Activated CD4-positive, alpha-beta T cell treated with anti-CD3 and anti-CD28 coated beads, Interleukin-2, amount 10 ng/mL, durations not matched to agents 7 days and 5 days (primary cell): ENCODE data around the gene NTRK1. TPM values are rescaled to one million over a fixed set of nuclear protein-coding genes. Genes with fewer than 3 reads are reported as not detected.

Source experiments
- CTCF ChIA-PET: fragments of 350-600 bp; sonication (Branson Sonifier 250); formaldehyde crosslinking; loops from one replicate; lab custom pipeline; 2021; ENCODE audit warnings: antibody characterized with exemption; lab: Charles Lee
- POLR2A ChIA-PET: fragments of 350-600 bp; sonication (Branson Sonifier 250); formaldehyde crosslinking; loops from one replicate; lab custom pipeline; 2021; ENCODE audit warnings: antibody characterized with exemption; lab: Charles Lee
- DNase-seq: peaks from one replicate; pipeline ENCODE4 v3.0.0-alpha.2; 2020
- H3K27ac Mint-ChIP-seq: one replicate; pipeline ENCODE4 v1.8.0; 2021; ENCODE audit warnings: mild to moderate bottlenecking, moderate library complexity, mixed read lengths
- H3K27me3 Mint-ChIP-seq: one replicate; pipeline ENCODE4 v1.8.0; 2021; ENCODE audit warnings: mixed read lengths
- H3K36me3 Mint-ChIP-seq: one replicate; pipeline ENCODE4 v1.8.0; 2021; ENCODE audit warnings: low read depth, mixed read lengths
- H3K4me1 Mint-ChIP-seq: one replicate; pipeline ENCODE4 v1.8.0; 2021; ENCODE audit warnings: mixed read lengths
- H3K4me3 Mint-ChIP-seq: one replicate; pipeline ENCODE4 v1.8.0; 2021; ENCODE audit warnings: mild to moderate bottlenecking, moderate library complexity, mixed read lengths
- H3K9me3 Mint-ChIP-seq: one replicate; pipeline ENCODE4 v1.8.0; 2021; ENCODE audit warnings: mixed read lengths
- total RNA-seq, 2 experiments: library from RNA; stranded (reverse); gene quantifications; one replicate each; pipeline ENCODE4 v1.2.3, GENCODE V29; 2021

NTRK1 gene
- total RNA-seq, 2 experiments from 2014 or later = 1.9 to 2.0 TPM

- H3K27me3 Mint-ChIP-seq = peaks cover 6% of the 10 kb centered on the region
- ChIA-PET POLR2A (interaction anchor here (0.7 to 1.1 kb wide), 3 partner anchors 15 to 212 kb away, joined by 3 to 4 read pairs (median 3); no protein-coding TSS in a partner anchor), CTCF (interaction anchor here (0.7 to 3.2 kb wide), 13 partner anchors 8 to 179 kb away, joined by 3 to 21 read pairs (median 4); partner anchors contain the start of gene NTRK1)
- H3K36me3 Mint-ChIP-seq = peaks cover 1% of the 10 kb centered on the region
- H3K4me3 Mint-ChIP-seq = no peak overlapping the region
- peaks cover 30% of the 10 kb centered on the region for H3K4me1 Mint-ChIP-seq
- no peak for DNase-seq
- H3K27ac Mint-ChIP-seq = no peak overlapping the region
- no peaks in the 10 kb centered on the region for H3K9me3 Mint-ChIP-seq
Observed at GRCh38 chr1:156821801-156822200, 38.9 kb upstream of the NTRK1 start.

DNA sequence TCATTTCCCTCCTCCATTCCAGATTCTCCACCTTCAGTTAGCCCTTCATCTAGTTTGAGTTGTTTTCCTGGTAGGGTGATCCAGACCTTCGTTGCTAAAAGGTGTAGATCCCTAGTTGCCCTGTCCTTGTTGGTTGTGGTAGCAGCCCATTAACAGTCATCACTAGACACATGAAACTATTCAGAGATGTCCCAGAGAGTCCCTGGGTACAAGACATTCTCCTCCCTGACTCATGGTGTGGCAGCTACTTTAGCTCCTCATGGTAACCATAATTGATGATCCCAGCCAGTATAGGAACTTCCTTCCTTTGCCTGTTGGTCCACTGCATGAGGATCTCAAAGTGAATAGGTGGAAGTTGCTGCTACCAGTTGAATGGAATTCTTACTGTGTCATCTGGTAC lies 38.0 kb upstream of the NTRK1 start:
- ChIA-PET CTCF (interaction anchor here (0.7 to 3.2 kb wide), 11 partner anchors 8 to 180 kb away, joined by 3 to 21 read pairs (median 4); partner anchors contain the start of gene NTRK1), POLR2A (interaction anchor here (1.1 kb wide), 1 partner anchor 14 kb away, joined by 4 read pairs; no protein-coding TSS in a partner anchor)
- peaks cover 1% of the 10 kb centered on the region for H3K36me3 Mint-ChIP-seq
- no peaks in the 10 kb centered on the region for H3K9me3 Mint-ChIP-seq
- H3K27me3 Mint-ChIP-seq = peaks cover 6% of the 10 kb centered on the region
- peaks cover 22% of the 10 kb centered on the region for H3K4me1 Mint-ChIP-seq
- no peak for DNase-seq
- H3K4me3 Mint-ChIP-seq = no peak overlapping the region
- H3K27ac Mint-ChIP-seq = no peak overlapping the region

DNA sequence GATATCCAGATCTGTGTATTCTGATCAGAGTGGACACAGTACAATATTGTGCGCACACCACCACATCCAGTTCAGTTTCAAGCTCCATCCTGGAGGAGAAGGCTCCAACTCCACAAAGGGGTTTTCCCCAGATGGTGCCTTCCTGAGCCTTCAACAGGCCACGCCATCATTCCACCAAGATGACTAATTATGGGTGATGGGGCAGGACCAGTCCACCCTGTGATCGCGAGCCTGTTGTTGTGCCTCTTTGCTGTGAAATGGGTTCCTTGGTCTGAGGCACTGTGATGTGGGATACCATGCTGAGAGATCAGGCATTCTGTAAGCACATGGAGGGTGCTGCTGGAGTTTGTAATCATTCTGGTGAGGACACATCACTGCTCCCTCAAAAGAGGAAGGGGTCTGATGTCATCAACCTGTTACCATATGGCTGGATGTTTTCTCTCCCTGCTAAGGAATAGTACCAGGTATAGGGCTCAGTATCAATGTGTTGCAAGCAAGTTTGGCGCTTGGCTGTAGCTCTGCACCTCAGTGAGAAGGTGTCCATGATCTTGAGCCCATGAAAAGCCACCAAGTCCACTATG lies 37.4 kb upstream of the NTRK1 start:
- Mint-ChIP-seq H3K4me1 (peaks cover 18% of the 10 kb centered on the region), H3K27me3 (peaks cover 6% of the 10 kb centered on the region), H3K9me3 (no peaks in the 10 kb centered on the region), H3K36me3 (peaks cover 1% of the 10 kb centered on the region), H3K4me3 (no peak overlapping the region), H3K27ac (no peak overlapping the region)
- DNase-seq = no peak
- ChIA-PET CTCF (interaction anchor here (1.0 to 3.9 kb wide), 7 partner anchors 8 to 37 kb away, joined by 3 to 21 read pairs (median 5); partner anchors contain the start of genes INSRR and NTRK1), POLR2A (no interaction called here)

GRCh38 chr1:156826630-156827029 lies 34.0 kb upstream of the NTRK1 start:
- POLR2A ChIA-PET = no interaction called here
- H3K4me1 Mint-ChIP-seq = peaks cover 9% of the 10 kb centered on the region
- CTCF ChIA-PET = interaction anchor here (0.7 to 3.9 kb wide), 4 partner anchors 9 to 34 kb away, joined by 3 to 17 read pairs (median 5); partner anchors contain the start of genes INSRR and NTRK1
- no peaks in the 10 kb centered on the region for H3K36me3 Mint-ChIP-seq
- no peak for DNase-seq
- no peaks in the 10 kb centered on the region for H3K9me3 Mint-ChIP-seq
- H3K27me3 Mint-ChIP-seq = peaks cover 2% of the 10 kb centered on the region
- no peak overlapping the region for H3K4me3 Mint-ChIP-seq
- no peak overlapping the region for H3K27ac Mint-ChIP-seq

- ChIA-PET POLR2A (no interaction called here), CTCF (interaction anchor here (0.9 to 2.4 kb wide), 3 partner anchors 9 to 27 kb away, joined by 3 to 12 read pairs (median 3); no protein-coding TSS in a partner anchor)
- DNase-seq = no peak
- Mint-ChIP-seq H3K27ac (no peak overlapping the region), H3K27me3 (peaks cover 8% of the 10 kb centered on the region), H3K4me3 (no peak overlapping the region), H3K4me1 (peaks cover 3% of the 10 kb centered on the region), H3K9me3 (no peaks in the 10 kb centered on the region), H3K36me3 (no peaks in the 10 kb centered on the region)
Observed at GRCh38 chr1:156828400-156829124, 32.1 kb upstream of the NTRK1 start.

- Mint-ChIP-seq H3K4me3 (no peak overlapping the region), H3K36me3 (no peaks in the 10 kb centered on the region), H3K27me3 (peaks cover 15% of the 10 kb centered on the region), H3K4me1 (peaks cover 24% of the 10 kb centered on the region), H3K27ac (no peak overlapping the region), H3K9me3 (no peaks in the 10 kb centered on the region)
- POLR2A ChIA-PET = no interaction called here
- CTCF ChIA-PET = interaction anchor here (0.7 to 12.2 kb wide), 4 partner anchors 8 to 26 kb away, joined by 3 to 158 read pairs (median 4); partner anchors contain the start of genes INSRR and NTRK1
- DNase-seq = no peak
Observed at GRCh38 chr1:156832434-156832833, 28.2 kb upstream of the NTRK1 start.

GRCh38 chr1:156833603-156834002 lies 27.1 kb upstream of the NTRK1 start:
- Mint-ChIP-seq H3K27me3 (peaks cover 15% of the 10 kb centered on the region), H3K4me1 (peaks cover 24% of the 10 kb centered on the region), H3K9me3 (no peaks in the 10 kb centered on the region), H3K36me3 (no peaks in the 10 kb centered on the region), H3K27ac (no peak overlapping the region), H3K4me3 (no peak overlapping the region)
- POLR2A ChIA-PET = no interaction called here
- CTCF ChIA-PET = interaction anchor here (1.1 to 12.2 kb wide), 5 partner anchors 8 to 144 kb away, joined by 3 to 158 read pairs (median 5); partner anchors contain the start of genes INSRR and NTRK1
- no peak for DNase-seq

DNA sequence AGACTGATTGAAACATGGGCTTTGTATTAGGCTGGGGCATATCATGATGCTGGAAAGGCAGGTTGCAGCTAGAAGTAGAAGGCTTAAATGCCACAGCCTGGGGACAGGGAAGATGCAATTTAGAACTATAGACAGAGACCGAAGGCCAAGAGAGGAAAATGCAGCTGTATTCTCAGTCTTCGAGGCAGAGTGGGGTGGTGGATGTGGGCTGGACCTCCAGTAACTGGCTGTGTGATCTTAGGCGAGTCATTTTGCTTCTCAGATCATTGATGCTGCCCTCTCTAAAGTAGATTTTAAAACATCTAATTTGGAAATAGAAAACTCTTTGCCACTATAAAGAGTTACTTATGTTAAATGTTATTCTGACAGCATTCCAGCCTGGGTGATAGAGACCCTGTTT lies 26.3 kb upstream of the NTRK1 start:
- no peak for DNase-seq
- Mint-ChIP-seq H3K27ac (no peak overlapping the region), H3K27me3 (peaks cover 15% of the 10 kb centered on the region), H3K9me3 (no peaks in the 10 kb centered on the region), H3K36me3 (no peaks in the 10 kb centered on the region), H3K4me1 (peaks cover 24% of the 10 kb centered on the region), H3K4me3 (no peak overlapping the region)
- ChIA-PET CTCF (interaction anchor here (1.1 to 12.2 kb wide), 4 partner anchors 9 to 145 kb away, joined by 3 to 158 read pairs (median 6); partner anchors contain the start of genes INSRR and NTRK1), POLR2A (no interaction called here)

DNA sequence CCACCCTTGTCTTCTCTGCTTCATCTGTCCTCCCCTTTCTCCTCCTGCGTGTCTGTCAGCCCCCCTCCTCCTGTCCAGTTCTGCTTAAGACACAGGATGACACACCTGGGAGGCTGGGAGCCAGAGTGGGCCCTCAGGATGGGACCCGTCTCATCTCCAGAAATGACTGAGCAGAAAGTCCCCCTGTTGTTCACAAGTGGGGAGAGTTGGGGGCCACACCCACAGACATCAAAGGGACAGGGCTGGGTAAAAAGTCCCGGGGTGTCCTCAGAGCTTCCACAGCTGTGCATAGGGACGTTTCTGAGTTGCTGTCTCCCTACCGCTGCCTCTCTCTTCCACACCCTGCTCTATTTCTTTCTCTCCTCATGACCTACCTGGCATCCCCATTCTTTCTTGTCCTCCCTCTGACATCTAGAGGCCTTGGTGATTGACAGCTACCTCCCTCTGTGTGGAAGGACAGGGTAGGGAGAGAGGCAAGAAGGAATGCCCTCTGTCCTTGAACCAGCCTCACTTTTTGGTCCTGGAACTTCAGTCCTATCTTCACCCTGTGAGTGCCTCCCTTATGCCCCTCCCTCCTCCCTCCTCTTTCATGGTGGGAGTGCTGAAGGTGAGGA lies 24.5 kb upstream of the NTRK1 start:
- CTCF ChIA-PET = interaction anchor here (1.0 to 12.2 kb wide), 7 partner anchors 10 to 110 kb away, joined by 4 to 158 read pairs (median 6); partner anchors contain the start of genes INSRR and NTRK1
- no peaks in the 10 kb centered on the region for H3K36me3 Mint-ChIP-seq
- POLR2A ChIA-PET = interaction anchor here (2.0 kb wide), 1 partner anchor 14 kb away, joined by 4 read pairs; no protein-coding TSS in a partner anchor

DNA sequence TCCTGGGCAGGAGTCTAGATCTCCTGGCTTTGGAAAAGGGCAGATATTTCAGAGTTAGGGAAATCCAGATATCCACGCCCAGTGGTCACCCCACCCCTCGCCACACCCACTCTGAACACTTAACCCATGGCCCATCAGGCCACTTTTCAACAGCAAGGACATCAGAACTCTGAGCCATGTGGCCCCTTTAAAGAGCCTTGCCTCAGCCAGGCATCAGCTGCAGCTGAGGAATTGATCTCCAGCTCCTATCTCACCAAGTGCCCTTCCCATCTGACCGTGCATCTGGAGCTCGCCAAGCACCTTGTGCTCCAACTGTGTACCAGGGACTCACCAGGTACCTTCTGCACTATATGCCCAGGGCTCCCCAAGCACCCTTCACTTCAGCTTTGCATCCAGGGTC lies 23.8 kb upstream of the NTRK1 start:
- CTCF ChIA-PET = interaction anchor here (0.6 to 12.2 kb wide), 11 partner anchors 8 to 147 kb away, joined by 3 to 158 read pairs (median 6); partner anchors contain the start of genes INSRR, NTRK1 and SH2D2A
- DNase-seq = no peak
- Mint-ChIP-seq H3K4me3 (no peak overlapping the region), H3K27ac (no peak overlapping the region), H3K4me1 (peaks cover 24% of the 10 kb centered on the region), H3K36me3 (no peaks in the 10 kb centered on the region), H3K27me3 (peaks cover 23% of the 10 kb centered on the region), H3K9me3 (no peaks in the 10 kb centered on the region)
- POLR2A ChIA-PET = interaction anchor here (2.0 kb wide), 1 partner anchor 15 kb away, joined by 4 read pairs; no protein-coding TSS in a partner anchor

More for the DNA sequence above, 24.5 kb upstream of the NTRK1 start:
- Mint-ChIP-seq H3K27ac (peak overlapping the region; percentile 20), H3K4me1 (peaks cover 24% of the 10 kb centered on the region), H3K9me3 (no peaks in the 10 kb centered on the region), H3K4me3 (no peak overlapping the region), H3K27me3 (peaks cover 21% of the 10 kb centered on the region)
- no peak for DNase-seq

DNA sequence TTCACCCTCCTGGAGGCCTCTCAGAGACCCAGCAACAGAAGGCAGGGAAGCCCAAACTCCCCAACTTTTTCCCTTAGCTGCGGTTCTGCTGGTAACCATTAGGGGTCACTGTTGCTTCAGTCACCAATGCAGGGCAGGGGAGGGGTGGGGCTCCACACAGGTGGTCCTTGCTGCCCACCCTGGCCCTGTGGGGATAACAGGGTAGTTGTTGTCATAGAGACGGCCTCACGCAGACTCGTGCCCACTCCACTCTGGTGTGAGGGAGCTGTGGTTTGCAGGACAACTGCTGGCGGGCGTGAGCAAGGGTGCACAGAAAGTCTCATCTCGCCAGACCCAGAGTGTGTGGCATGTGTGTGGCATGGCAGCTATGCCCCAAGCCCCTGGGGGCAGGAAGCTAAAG lies 21.7 kb upstream of the NTRK1 start:
- H3K4me1 Mint-ChIP-seq = peaks cover 21% of the 10 kb centered on the region
- POLR2A ChIA-PET = no interaction called here
- H3K27ac Mint-ChIP-seq = no peak overlapping the region

More for the DNA sequence above, 21.7 kb upstream of the NTRK1 start:
- Mint-ChIP-seq H3K27me3 (peaks cover 31% of the 10 kb centered on the region), H3K4me3 (no peak overlapping the region), H3K9me3 (no peaks in the 10 kb centered on the region), H3K36me3 (no peaks in the 10 kb centered on the region)
- CTCF ChIA-PET = interaction anchor here (0.7 to 12.2 kb wide), 28 partner anchors 9 to 149 kb away, joined by 3 to 158 read pairs (median 4); partner anchors contain the start of genes INSRR, MRPL24, NTRK1 and SH2D2A
- peak; percentile 55 for DNase-seq
